HG02938 (cell line): Measurements from ENCODE around the gene SETBP1.
"Not testable (repeated sequence)": the region's sequence is repeated elsewhere in the genome, so short reads cannot be mapped to it uniquely, and the experiment has no call there.

Experiments used
- ATAC-seq: cut with Tn5 transposase; IDR thresholded peaks from one replicate; pipeline ENCODE4 v1.9.1; 2021; ENCODE audit warnings: mild to moderate bottlenecking, moderate library complexity; ENCODE audit not compliant: unreplicated experiment

The SETBP1 gene

DNA sequence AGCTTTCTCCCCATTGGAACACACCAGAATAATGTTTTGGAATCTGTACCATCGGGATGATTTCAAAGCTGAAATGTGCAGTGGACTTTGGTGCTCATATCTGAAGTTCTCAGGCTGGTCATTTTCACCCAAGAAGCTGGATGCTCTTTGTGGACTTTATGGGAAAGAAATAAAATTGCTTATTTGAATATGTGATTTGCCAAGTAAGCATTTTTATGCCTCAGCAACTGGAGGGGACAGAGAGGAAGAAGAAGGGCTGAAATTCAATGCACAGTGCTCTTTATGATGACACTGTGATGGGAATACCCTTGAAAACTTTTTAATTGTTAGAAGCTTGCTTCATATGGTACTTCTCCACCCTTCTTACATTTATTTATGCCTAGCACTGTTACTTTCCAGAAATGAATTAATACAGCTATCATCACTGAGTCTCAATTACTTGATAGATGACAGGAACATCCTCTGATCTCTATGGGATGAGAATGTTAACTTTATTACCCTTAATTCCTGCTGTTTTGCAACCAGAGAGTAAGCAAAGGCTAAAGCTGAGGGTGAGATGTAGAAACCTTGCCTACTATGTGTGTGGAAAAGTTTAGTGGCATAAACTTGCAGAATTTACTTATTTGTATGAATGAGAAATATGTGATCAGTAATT lies 23.6 kb downstream of the SETBP1 start:
- ATAC-seq, result no peak

DNA sequence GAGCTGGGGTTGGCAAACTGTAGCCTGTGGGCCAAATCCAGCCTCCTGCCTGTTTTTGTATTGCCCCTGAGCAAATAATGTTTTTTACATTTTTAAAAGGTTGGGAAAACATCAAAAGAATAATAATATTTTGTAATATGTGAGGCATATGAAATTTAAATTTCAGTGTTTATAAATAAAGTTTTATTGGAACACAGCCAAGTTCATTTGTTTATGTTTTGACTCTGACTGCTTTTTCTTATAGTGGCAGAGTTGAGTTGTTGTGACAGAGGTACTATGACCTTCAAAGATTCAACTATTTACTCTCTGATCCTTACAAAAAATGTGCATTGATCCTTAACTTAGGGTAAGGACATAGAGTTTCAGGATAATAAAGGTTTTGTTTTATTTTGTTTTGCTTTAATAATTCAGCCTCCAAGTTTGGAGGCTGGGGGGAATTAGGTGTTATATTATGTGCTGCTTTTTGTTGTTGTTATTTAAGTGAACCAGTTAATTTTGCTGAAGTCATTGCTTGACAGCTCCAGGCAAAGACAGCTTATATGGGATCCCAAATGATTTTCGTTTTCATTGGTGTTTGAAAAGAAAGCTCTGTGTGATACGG lies 24.5 kb downstream of the SETBP1 start:
- ATAC-seq, result no peak

DNA sequence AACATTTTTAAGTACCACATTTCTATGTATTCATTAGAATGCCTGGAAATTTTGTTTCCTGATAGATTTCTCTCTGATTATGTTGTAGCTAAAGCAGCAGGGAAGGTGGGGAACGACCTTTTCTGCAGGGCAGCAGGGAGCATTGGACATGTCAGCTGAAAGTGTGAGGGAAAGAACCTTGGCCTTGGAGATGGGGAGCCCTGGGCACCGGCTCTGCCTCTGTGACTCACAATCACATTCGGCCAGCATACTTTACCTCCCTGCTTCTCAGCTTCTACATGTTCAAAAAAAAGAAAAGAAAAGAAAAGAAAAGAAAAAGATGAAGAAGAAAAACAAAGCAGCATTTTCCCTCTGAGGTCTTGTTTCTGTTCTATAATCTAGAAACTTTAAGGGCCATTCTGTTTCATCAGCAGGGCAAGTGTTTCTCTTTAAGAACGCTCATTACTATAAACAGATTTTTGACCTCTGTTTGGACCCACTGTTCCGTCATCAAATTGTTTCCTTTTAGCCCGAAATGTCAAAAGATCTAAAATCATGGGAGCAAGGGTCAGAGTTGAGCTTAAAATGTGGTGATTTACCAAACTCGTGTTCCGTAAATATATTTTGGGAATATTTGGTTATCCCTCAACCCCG lies 27.9 kb downstream of the SETBP1 start:
- no peak for ATAC-seq

DNA sequence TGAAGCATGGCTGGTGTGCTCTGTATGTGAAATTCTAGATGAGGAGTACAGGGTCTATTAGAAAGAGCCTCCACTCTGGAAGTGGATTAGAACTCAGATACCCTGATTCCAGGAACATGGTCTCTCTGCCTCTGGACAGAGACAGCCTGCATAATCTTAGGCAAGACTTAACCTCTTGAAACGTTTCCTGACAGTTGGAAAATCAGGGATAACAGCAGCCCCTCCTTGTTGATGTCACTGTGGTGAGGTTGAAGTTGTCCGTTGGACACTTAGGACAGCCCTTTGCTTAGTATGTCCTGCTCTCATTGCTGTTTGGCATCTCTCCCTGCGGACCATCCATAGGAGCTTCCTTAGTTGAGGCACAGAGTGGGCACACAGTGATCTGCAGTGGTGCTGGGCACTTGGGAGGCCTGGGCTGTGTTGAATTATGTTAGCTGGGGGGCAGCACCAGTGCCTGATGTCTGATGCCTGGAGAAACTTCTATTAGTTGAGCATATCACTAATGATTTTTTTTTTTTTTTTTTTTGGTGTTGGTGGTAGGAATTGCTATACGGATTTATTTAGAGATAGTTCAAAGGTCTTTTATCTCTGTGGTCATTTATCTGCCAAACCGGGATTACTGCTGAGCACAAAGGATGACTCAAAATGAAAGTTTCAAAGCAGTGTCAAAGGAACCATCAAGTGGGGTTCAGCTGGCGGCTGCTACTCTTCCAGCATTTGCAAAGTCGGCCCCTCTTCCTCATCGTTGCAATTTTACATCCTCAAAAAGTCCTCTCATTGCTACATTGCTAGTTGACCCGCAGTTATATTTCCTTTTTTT lies 28.8 kb downstream of the SETBP1 start:
- peak; percentile 87 for ATAC-seq

DNA sequence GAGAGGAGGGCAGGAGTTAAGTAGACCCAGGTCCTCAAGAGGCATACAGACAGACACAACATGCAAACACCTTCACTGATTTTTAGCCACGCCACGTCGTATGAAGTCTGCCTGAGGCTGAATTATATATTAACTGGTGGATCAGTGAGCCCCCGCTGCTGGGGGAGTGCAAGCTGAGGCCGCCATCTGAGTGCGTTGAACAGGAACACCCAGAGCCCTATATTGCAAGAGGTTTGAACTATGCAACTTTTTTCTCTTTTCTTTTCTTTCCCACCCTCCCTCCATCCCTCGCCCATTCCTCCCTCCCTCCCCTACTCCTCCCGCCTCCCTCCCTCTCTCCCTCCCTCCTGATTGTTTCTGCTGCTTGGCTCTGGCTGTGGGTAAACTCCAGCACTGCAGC lies 30.2 kb downstream of the SETBP1 start:
- ATAC-seq, result no peak

DNA sequence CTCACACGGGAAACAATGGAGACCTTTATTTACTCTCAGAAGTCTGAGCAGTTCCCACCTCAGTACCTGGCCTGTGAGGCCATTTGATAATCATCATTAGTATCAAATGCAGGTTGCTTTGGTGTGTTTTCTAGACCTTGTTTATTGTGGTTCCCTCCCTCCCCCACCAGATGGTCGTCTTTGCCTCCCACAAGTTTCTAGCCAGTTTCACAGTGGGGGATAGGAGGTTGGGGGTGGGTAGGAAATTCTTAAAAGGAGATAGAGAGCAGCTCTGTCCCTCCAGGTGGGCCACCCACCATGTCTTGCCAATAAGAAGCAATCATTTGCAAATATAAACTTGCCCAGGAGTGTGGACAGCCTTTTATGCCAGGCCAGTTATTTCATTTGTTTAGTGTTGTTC lies 31.3 kb downstream of the SETBP1 start:
- no peak for ATAC-seq

DNA sequence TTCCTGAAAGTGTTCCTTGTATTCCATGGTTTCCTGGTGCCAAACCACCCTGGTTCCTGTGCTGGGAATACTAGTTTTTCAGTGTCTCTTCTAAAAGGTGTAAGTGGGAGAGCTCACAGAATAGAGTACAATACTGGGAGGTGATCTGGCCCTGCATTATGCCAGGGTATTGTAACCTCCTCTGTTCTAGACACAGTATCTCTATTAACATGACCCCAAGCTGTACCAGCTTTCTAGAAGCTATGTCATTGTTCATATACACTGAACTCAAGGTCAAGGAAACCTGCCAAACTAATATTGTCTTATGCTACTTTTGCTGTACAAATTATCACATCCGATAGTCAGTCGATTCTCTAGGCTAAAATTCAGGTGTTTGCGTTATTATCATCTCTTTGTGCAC lies 32.7 kb downstream of the SETBP1 start:
- ATAC-seq, result no peak

DNA sequence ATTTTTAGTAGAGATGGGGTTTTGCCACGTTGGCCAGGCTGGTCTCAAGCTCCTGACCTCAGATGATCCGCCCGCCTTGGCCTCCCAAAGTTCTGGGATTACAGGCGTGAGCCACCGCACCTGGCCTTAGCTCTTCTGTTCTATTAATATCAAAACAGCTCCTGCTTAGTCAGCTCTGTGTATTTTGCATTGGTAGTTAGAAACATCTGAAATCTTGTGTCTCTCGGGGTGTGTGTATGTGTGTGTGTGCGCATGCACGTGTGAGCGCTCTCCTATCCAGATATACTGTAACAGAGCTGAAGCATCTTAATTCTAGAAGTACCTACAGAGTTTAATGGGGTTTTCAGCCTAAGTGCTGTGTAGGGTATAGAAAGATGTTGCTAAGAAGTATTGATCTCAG lies 33.7 kb downstream of the SETBP1 start:
- ATAC-seq, result no peak

DNA sequence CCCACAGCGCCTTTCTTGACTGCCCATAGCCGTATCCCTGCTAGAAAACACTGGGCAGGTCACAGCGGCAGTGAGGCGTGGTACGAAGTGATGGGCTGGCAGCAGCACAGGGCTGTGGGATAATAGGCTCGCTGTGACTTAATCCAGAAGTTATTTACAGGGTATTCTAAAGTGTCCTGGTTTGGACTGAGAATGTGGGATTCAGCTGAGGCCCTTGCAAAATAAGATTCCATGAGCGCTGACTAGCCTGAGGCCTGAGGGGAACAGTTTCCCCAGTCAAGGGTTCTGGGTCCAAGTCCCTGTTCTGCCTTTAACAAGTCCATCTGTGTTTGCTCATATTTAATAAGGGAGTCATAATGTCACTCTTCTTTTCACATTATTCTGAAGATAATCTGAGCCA lies 34.6 kb downstream of the SETBP1 start:
- ATAC-seq, result no peak

DNA sequence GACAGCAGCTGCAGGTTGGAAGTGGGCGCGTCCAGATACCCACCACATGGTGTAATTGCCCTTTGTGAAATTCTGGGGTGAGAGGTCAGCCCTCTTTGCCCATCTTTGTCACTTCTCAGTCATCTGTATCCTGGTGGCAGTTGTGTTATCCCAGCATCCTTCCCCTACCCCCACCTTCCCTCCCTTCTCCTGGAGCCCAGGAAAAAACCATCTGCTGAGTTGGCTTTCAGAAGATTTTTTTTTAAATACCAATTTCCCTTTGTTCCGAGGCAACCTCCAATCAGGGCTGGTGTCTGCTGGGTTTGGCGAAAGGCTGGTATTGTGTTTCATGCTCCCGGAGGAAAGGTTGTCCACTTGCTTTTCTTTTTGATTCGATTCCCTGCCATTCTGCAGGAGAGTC lies 35.2 kb downstream of the SETBP1 start:
- ATAC-seq, result no peak

DNA sequence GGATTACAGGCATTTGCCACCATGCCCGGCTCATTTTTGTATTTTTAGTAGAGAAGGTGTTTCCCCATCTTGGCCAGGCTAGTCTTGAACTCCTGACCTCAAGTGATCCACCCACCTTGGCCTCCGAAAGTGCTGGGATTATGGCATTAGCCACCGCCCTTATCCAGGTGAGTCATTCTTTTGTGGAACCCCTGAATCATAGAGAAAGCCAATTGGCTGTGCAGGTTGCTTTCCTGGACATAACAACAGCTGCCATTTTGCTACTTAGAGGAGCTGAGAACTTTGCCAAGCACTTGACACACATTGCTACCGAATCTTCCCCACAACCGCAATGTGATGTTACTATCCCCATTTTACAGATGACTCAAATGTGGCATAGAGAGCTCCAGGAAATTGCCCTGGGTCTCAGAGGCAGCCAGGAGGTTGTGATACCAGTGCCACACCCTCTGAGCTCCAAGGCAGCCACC lies 36.0 kb downstream of the SETBP1 start:
- ATAC-seq, result no peak

DNA sequence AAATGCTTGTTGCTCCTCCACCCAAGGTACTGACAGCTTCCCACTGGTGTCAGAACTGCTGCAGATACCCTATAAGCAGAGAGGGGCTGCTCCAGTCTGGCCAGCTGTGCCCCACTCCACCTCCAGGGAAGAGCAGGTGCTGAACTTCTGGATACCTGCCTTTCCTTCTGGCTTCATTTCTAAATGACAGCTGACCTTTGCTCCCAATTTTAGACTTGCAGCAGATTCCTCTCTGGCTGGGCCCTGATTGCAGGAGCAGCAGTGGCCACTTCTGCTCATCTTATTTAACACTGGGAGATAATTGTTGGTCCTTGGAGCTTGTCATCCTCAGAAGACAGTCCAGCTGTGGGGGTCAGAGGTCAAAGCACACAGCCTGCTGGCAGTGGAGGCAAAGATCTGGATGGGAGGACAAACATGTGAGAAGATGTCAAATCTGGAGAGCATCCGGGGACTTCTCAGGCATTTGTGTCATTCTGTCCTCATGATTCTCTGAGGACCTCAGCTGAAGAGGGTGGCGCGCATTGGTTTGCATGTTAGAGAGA lies 38.9 kb downstream of the SETBP1 start:
- ATAC-seq, result no peak

DNA sequence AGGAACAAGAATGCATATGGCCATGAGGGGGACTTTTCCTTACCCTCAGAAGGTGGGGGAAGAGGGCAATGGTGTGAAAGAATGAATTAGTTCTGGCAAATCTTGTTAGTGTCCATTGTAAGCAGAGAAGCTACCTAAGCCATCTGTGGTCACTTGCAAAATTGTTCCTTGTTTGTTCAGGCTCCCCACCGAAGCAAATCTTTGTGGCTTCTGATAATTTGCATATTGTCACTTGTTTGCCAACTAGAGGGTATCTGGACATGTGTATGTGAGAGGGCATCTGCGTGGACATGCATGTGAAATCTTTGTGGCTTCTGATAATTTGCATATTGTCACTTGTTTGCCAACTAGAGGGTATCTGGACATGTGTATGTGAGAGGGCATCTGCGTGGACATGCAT lies 41.1 kb downstream of the SETBP1 start:
- ATAC-seq, result not testable (repeated sequence)

DNA sequence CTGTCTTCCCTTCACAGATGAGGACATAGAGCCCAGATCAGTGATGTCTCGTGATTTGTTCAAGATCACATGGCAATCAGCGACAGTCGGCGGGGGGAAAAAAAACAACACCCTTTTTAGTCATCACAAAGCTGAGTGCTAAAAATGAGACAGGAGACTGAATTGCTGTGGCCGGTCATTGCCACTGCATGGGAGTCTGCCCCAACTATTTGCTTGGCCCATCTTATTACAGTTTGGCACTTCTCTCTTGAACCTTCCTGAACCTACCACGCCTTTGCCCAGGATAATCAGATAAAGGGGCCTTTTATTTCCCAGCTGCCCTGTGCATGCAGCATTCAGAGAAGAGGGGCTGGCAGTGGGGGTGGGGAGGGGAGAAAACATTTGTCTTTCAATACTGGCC lies 42.7 kb downstream of the SETBP1 start:
- peak; percentile 53 for ATAC-seq

DNA sequence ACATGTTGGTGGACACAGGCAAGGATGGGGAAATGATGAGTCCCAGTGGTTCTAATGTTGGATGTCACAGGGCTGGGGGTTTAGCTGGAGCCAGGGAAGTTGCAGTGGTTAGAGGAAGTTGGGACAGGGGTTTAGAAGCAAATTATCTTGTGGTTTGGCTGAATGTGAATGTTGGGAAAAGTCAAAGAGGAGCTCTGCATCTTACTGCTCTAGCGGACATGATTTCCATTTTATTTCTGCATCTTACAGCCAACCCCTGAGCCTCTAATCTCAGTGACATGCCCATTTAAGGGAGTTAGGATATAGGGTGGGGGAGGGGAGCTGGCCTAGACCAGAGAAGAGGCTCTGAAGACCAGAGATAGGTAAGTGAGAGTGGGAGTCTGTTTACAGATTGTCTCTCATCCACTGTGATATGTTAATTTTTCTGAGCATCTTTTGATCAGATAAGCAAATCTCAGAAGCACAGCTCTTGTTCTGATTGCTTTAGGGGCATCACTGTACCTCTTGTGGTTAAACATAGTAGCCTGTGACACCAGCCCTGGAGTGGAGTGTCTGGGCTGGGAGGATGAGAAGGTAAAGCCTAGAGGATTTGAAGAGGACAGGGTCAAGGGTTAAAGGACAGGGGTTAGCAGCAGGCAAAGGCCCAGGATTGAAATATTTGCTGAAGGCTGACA lies 43.6 kb downstream of the SETBP1 start:
- ATAC-seq, result no peak

DNA sequence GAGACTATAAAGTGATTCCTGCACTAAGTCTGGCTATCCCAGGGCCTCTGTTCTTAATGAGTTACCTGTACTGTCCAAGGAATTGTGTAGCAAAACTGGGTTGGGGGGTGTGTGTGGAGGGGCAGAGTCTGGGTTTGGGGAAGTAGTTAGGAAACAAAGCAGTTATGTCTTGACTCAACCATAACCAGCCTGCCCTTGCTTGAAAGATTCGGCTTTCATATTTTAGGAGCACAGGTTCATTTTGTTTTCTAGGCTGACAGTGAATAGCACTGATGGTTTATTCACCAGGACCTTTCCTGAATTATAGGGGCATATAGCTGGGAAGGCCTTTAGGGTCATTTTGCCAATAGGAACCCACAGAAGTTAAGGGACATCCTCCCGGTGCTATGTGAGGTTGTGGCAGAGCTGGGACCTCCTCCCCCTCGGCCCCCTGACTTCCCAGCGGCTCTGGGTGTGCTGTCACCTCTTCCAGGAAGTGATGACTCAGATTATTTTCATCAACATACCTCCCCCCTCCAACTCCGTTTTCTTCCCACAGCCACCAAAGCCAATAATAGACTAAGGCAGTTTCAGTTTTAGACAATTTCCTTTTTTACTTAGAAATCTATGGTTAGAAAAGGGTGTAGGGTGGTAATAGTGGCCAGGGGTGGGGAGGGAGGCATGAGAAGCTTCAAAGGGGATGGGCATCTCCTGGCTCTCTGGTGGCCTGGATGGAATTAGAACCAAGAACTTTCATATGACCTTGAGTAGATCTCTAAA lies 44.8 kb downstream of the SETBP1 start:
- peak; percentile 44 for ATAC-seq

DNA sequence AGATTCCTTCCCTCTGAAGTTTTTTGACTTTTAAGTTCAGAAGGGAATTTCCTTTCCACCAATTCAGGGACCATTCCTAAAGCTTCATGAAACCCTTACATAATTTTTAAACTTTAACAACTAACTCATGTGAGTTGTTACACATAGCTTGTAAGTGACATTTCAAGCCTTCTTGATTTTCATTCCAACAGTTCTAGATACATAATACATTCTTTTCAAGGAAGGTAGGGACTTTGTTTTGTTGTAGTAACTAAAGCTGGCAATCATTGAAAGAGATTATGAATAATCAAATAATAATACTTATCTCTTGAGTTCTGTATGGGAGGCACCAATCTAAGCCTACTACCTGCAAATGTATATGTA lies 45.4 kb downstream of the SETBP1 start:
- no peak for ATAC-seq

DNA sequence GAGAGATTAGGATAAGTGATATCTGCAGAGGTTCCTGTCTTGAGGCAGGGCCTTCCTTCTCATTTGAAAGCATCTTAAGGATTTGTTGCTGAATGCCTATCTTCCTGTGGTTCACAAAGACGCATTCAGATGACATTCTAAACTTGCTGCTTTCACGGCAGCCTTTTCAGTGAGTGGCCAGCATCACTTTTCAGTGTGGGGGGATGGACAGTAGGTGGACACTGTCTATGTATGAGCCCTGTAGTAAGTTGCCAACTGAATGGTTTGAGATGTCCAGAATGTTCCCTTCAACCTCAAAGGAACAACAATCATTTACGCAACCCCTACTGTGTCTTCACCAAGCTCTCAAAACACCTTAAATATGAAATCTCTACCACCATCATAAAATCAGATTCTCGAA lies 46.6 kb downstream of the SETBP1 start:
- ATAC-seq, result no peak

DNA sequence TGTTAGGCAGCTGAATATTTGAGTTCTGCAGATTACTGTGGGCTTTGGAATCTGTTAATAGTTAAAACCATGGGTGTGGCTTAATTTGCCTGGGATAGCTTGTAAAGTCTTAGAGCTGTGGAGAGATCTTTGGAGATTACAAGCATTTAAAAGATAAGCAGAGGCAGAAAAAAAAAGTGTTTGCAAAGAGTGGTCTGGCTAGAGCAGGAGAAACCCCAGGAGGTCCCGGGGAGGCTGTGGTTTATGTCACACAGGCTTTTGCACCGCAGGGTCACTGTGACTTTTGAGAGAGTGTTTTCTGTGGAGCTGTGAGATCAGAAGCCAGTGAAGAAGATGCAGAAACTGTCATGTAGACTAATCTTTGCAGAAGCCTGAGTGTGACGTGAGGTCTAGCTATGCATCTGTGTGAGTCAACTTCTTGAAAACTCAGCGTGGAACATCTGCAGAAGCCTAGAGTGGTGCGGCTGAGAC lies 49.0 kb downstream of the SETBP1 start:
- no peak for ATAC-seq
